Keratinocyte (primary cell): ENCODE results near the gene SF3B2. TPM values are rescaled to one million over a fixed set of nuclear protein-coding genes. Genes with fewer than 3 reads are reported as not detected.

ENCODE experiments used
- DNase-seq: peaks from one replicate; pipeline ENCODE4 v3.0.0-alpha.2; 2011; ENCODE audit warnings: low read depth, missing footprints, low spot score
- FAIRE-seq: peaks from 2 replicates; lab custom pipeline; 2011; peaks lifted over from hg19 to GRCh38; lab: Jason Lieb, UNC
- H2AFZ ChIP-seq: 2 replicates; pipeline ENCODE4 v1.6.0; 2012; ENCODE audit warnings: low read length, control low read depth, inconsistent platforms; ENCODE audit not compliant: control insufficient read depth
- H3K27ac ChIP-seq: 2 replicates; pipeline ENCODE4 v1.5.1; 2011; ENCODE audit warnings: low read length; ENCODE audit not compliant: control insufficient read depth, insufficient read depth
- H3K27me3 ChIP-seq: 3 replicates; pipeline ENCODE4 v1.6.0; 2011; ENCODE audit warnings: low read length; ENCODE audit not compliant: control insufficient read depth, insufficient read depth; ENCODE audit errors: extremely low read depth
- H3K36me3 ChIP-seq, 2 experiments: 2 replicates in 1 of 2; 3 replicates in 1 of 2; pipeline ENCODE4 v1.5.1; 2011; ENCODE audit warnings: low read length in 2 of 2, mild to moderate bottlenecking in 1 of 2; ENCODE audit not compliant: control insufficient read depth in 2 of 2, insufficient read depth in 2 of 2; ENCODE audit errors: extremely low read depth in 1 of 2
- H3K4me1 ChIP-seq: 3 replicates; pipeline ENCODE4 v1.5.1; 2011; ENCODE audit warnings: low read length; ENCODE audit not compliant: control insufficient read depth, insufficient read depth; ENCODE audit errors: extremely low read depth
- H3K4me2 ChIP-seq: 3 replicates; pipeline ENCODE4 v1.6.0; 2011; ENCODE audit warnings: low read depth, low read length; ENCODE audit not compliant: control insufficient read depth, insufficient read depth; ENCODE audit errors: extremely low read depth
- H3K4me3 ChIP-seq, 3 experiments: fragments of 200-600 bp in 1 of 3; sonication (generic) in 1 of 3; 2 replicates in 2 of 3; 3 replicates in 1 of 3; pipeline ENCODE4 v1.5.1; 2011 to 2016; ENCODE audit warnings: low read length in 3 of 3, mild to moderate bottlenecking in 3 of 3, control low read depth in 2 of 3, inconsistent platforms in 1 of 3, low read depth in 1 of 3, mixed read lengths in 1 of 3, mixed run types in 1 of 3, moderate library complexity in 1 of 3; ENCODE audit not compliant: control insufficient read depth in 2 of 3, insufficient read depth in 2 of 3; ENCODE audit errors: extremely low read depth in 1 of 3
- H3K79me2 ChIP-seq: 2 replicates; pipeline ENCODE4 v1.6.0; 2012; ENCODE audit warnings: low read length; ENCODE audit not compliant: control insufficient read depth, insufficient read depth
- H3K9ac ChIP-seq: 3 replicates; pipeline ENCODE4 v1.6.0; 2011; ENCODE audit warnings: low read length; ENCODE audit not compliant: control insufficient read depth, insufficient read depth; ENCODE audit errors: extremely low read depth
- H3K9me1 ChIP-seq: 3 replicates; pipeline ENCODE4 v1.6.0; 2011; ENCODE audit warnings: low read length; ENCODE audit not compliant: control insufficient read depth, insufficient read depth; ENCODE audit errors: extremely low read depth
- H3K9me3 ChIP-seq: 2 replicates; pipeline ENCODE4 v1.5.1; 2012; ENCODE audit warnings: low read depth, low read length; ENCODE audit not compliant: control insufficient read depth
- H4K20me1 ChIP-seq: 3 replicates; pipeline ENCODE4 v1.6.0; 2011; ENCODE audit warnings: low read length; ENCODE audit not compliant: control insufficient read depth, insufficient read depth; ENCODE audit errors: extremely low read depth
- CTCF ChIP-seq, 3 experiments: IDR thresholded peaks in 1 of 3; conservative IDR thresholded peaks in 1 of 3; optimal IDR thresholded peaks in 1 of 3; 2 replicates in 2 of 3; 3 replicates in 1 of 3; pipeline versions ENCODE3 to v1.5.1; 2011; ENCODE audit warnings: low read length in 3 of 3, mild to moderate bottlenecking in 3 of 3, moderate library complexity in 2 of 3, control low read depth in 1 of 3, inconsistent platforms in 1 of 3; ENCODE audit not compliant: insufficient read depth in 2 of 3; ENCODE audit errors: extremely low read depth in 1 of 3
- EZH2 ChIP-seq: IDR thresholded peaks from one replicate; pipeline ENCODE4 v1.6.1; 2012; ENCODE audit warnings: inconsistent platforms, mild to moderate bottlenecking, low read length, moderate library complexity
- dilution Hi-C: fragments of 300-500 bp; cut with MboI; formaldehyde crosslinking; loops from one replicate; pipeline ENCODE4 v1.7.0; 2020; ENCODE audit warnings: low sequenced_read_pairs; ENCODE audit not compliant: extremely low pct_ligation_motif_present
- polyA plus RNA-seq, 5 experiments: library from polyadenylated mRNA; depleted of rRNA in 3 of 5; stranded (reverse) in 3 of 5; stranded (forward) in 1 of 5; unstranded in 1 of 5; fragments of >200 nt; gene quantifications; 1 replicate in 1 of 5; 2 replicates in 3 of 5; 3 replicates in 1 of 5; pipeline versions ENCODE4 v1.2.1 to v1.2.3, GENCODE V29; 2011 to 2012; ENCODE audit warnings: missing spikeins in 2 of 5, low read depth in 1 of 5, low replicate concordance in 1 of 5

SF3B2 gene
- polyA plus RNA-seq, 1 donor (not counting 4 experiments of a cell fraction or from before 2014, with no cell fraction given) = 73.0 TPM

- H3K27ac ChIP-seq = no peak overlapping the region
- H2AFZ ChIP-seq = no peak overlapping the region
- H4K20me1 ChIP-seq = no peaks in the 10 kb centered on the region
- no peak overlapping the region for H3K9ac ChIP-seq
- dilution Hi-C loops = no loop called here
- no peak overlapping the region for H3K4me2 ChIP-seq
- FAIRE-seq (no peak), DNase-seq (no peak)
- no peak for TF ChIP-seq CTCF (optimal IDR thresholded peaks at IDR 0.05 in 1 of 3, IDR thresholded peaks at IDR 0.05 in 1 of 3, conservative IDR thresholded peaks at IDR 0.05 in 1 of 3; ENCODE audit: extremely low read depth in 1 of 3, insufficient read depth in 2 of 3, low read length in 3 of 3)
- no peak for TF ChIP-seq EZH2
- peaks cover 27% of the 10 kb centered on the region for H3K4me1 ChIP-seq
- H3K36me3 ChIP-seq = peaks cover 6 to 7% of the 10 kb centered on the region in 2 experiments
- H3K4me3 ChIP-seq = no peak overlapping the region
- H3K27me3 ChIP-seq = no peaks in the 10 kb centered on the region
- peaks cover 23% of the 10 kb centered on the region for H3K79me2 ChIP-seq
- no peaks in the 10 kb centered on the region for H3K9me3 ChIP-seq
- no peaks in the 10 kb centered on the region for H3K9me1 ChIP-seq
Measured at GRCh38 chr11:66006134-66006890, 45.9 kb upstream of the SF3B2 start.

GRCh38 chr11:66006891-66007176, 45.3 kb upstream of the SF3B2 start:
- TF ChIP-seq EZH2 = no peak
- no peak for TF ChIP-seq CTCF (optimal IDR thresholded peaks at IDR 0.05 in 1 of 3, IDR thresholded peaks at IDR 0.05 in 1 of 3, conservative IDR thresholded peaks at IDR 0.05 in 1 of 3; ENCODE audit: extremely low read depth in 1 of 3, insufficient read depth in 2 of 3, low read length in 3 of 3)

More at GRCh38 chr11:66006891-66007176, 45.3 kb upstream of the SF3B2 start:
- peaks cover 17% of the 10 kb centered on the region for H3K79me2 ChIP-seq
- no peak overlapping the region for H2AFZ ChIP-seq
- H3K9ac ChIP-seq = no peak overlapping the region
- peaks cover 6 to 7% of the 10 kb centered on the region in 2 experiments for H3K36me3 ChIP-seq
- no peak for DNase-seq
- no peak for FAIRE-seq
- H3K4me1 ChIP-seq = peaks cover 32% of the 10 kb centered on the region
- no peaks in the 10 kb centered on the region for H4K20me1 ChIP-seq
- no peak overlapping the region for H3K27ac ChIP-seq
- dilution Hi-C loops = no loop called here
- H3K27me3 ChIP-seq = no peaks in the 10 kb centered on the region
- peaks cover 3% of the 10 kb centered on the region for H3K9me1 ChIP-seq
- no peaks in the 10 kb centered on the region for H3K9me3 ChIP-seq
- no peak overlapping the region for H3K4me2 ChIP-seq
- H3K4me3 ChIP-seq = no peak overlapping the region
